GM12878 (cell line): ENCODE results near the gene FKRP. TPM values are rescaled to one million over a fixed set of nuclear protein-coding genes. Genes with fewer than 3 reads are reported as not detected.

Experiments
- ATAC-seq: fragments of 200-7000 bp; cut with Tn5 transposase; 3 replicates; pipeline ENCODE4 v1.9.1; 2020; ENCODE audit warnings: mild to moderate bottlenecking, moderate library complexity
- BruUV-seq: library from RNA; stranded (reverse); fragments of 400-500 nt; replicated peaks from 2 replicates; lab custom pipeline; 2021; lab: Mats Ljungman, UMichigan
- CTCF ChIA-PET: fragments of 300-600 bp; sonication (Branson Sonifier 250); formaldehyde crosslinking; extraction: SDS; loops from one replicate; lab custom pipeline; 2021; ENCODE audit warnings: inconsistent platforms; lab: Yijun Ruan, JAX
- POLR2A ChIA-PET: fragments of 350-600 bp; formaldehyde crosslinking; extraction: SDS; loops from one replicate; lab custom pipeline; 2021; ENCODE audit warnings: inconsistent platforms; lab: Charles Lee
- RAD21 ChIA-PET: fragments of 300-600 bp; sonication (Branson Sonifier 250); formaldehyde crosslinking; loops from one replicate; lab custom pipeline; 2023; ENCODE audit warnings: antibody characterized with exemption; ENCODE audit not compliant: unreplicated experiment; lab: Charles Lee
- SMC1A ChIA-PET: fragments of 300-600 bp; sonication (Branson Sonifier 250); formaldehyde crosslinking; loops from one replicate; lab custom pipeline; 2023; ENCODE audit not compliant: unreplicated experiment, uncharacterized antibody; lab: Charles Lee
- DNase-seq: peaks from one replicate; pipeline ENCODE4 v3.0.0-alpha.2; 2011; ENCODE audit warnings: low read depth, low spot score
- FAIRE-seq: peaks from 3 replicates; lab custom pipeline; 2011; peaks lifted over from hg19 to GRCh38; lab: Jason Lieb, UNC
- H2AFZ ChIP-seq: 2 replicates; pipeline ENCODE4 v1.6.0; 2011; ENCODE audit warnings: low read depth, low read length, control low read depth; ENCODE audit not compliant: control insufficient read depth
- H3K27ac ChIP-seq: 2 replicates; pipeline ENCODE4 v1.5.1; 2011; ENCODE audit warnings: control low read depth; ENCODE audit not compliant: control insufficient read depth, insufficient read depth
- H3K27me3 ChIP-seq, 2 experiments: replicated peaks in 1 of 2; 2 replicates each; pipeline versions ENCODE4 v1.6.0 to v1.6.1; 2011; ENCODE audit warnings: low read length in 1 of 2; ENCODE audit not compliant: control insufficient read depth in 2 of 2, insufficient read depth in 2 of 2
- H3K36me3 ChIP-seq, 2 experiments: 2 replicates each; pipeline ENCODE4 v1.5.1; 2011; ENCODE audit warnings: low read length in 1 of 2; ENCODE audit not compliant: control insufficient read depth in 2 of 2, insufficient read depth in 2 of 2
- H3K4me1 ChIP-seq: 2 replicates; pipeline ENCODE4 v1.6.1; 2011; ENCODE audit warnings: mild to moderate bottlenecking, low read length, moderate library complexity, mixed read lengths; ENCODE audit not compliant: control insufficient read depth, insufficient read depth
- H3K4me2 ChIP-seq: 2 replicates; pipeline ENCODE4 v1.6.0; 2011; ENCODE audit warnings: control low read depth; ENCODE audit not compliant: control insufficient read depth, insufficient read depth
- H3K4me3 ChIP-seq: fragments of 200-600 bp; sonication (generic); 2 replicates; pipeline ENCODE4 v1.5.1; 2016
- H3K79me2 ChIP-seq: 2 replicates; pipeline ENCODE4 v1.6.0; 2011; ENCODE audit warnings: low read length; ENCODE audit not compliant: control insufficient read depth, insufficient read depth
- H3K9ac ChIP-seq: 2 replicates; pipeline ENCODE4 v1.8.0; 2011; ENCODE audit warnings: low read length, control low read depth, mixed read lengths; ENCODE audit not compliant: control insufficient read depth, insufficient read depth
- H3K9me3 ChIP-seq: replicated peaks from 3 replicates; pipeline ENCODE4 v1.5.1; 2011; ENCODE audit warnings: mild to moderate bottlenecking, low read length; ENCODE audit not compliant: control insufficient read depth, insufficient read depth
- H4K20me1 ChIP-seq: 2 replicates; pipeline ENCODE4 v1.6.0; 2011; ENCODE audit not compliant: control insufficient read depth, insufficient read depth
- ATF3 ChIP-seq: IDR thresholded peaks from 2 replicates; pipeline ENCODE4 v1.6.1; 2011; ENCODE audit warnings: low read depth, mild to moderate bottlenecking, low read length, moderate library complexity, borderline replicate concordance; ENCODE audit errors: extremely low read depth
- BRCA1 ChIP-seq: IDR thresholded peaks from 2 replicates; pipeline ENCODE4 v1.6.1; 2011; ENCODE audit warnings: low read depth, low read length, improper control_type of control experiment
- CHD1 ChIP-seq: IDR thresholded peaks from 2 replicates; pipeline ENCODE4 v1.6.1; 2012; ENCODE audit warnings: low read depth, low read length, improper control_type of control experiment
- GATAD2B ChIP-seq: fragments of 450-650 bp; conservative IDR thresholded peaks from 2 replicates; pipeline ENCODE4 v1.6.1; 2017; ENCODE audit warnings: low read depth, mild to moderate bottlenecking, moderate library complexity
- IRF4 ChIP-seq: IDR thresholded peaks from 2 replicates; pipeline ENCODE4 v1.6.1; 2011; ENCODE audit warnings: low read depth, low read length
- IRF5 ChIP-seq: fragments of 450-650 bp; IDR thresholded peaks from 2 replicates; pipeline ENCODE4 v1.6.1; 2017; ENCODE audit warnings: borderline replicate concordance
- KDM1A ChIP-seq: fragments of 200-600 bp; sonication (generic); IDR thresholded peaks from 2 replicates; pipeline ENCODE4 v1.6.1; 2016; ENCODE audit warnings: borderline replicate concordance
- MLLT1 ChIP-seq: fragments of 450-650 bp; IDR thresholded peaks from 2 replicates; pipeline ENCODE4 v1.6.1; 2016; ENCODE audit warnings: mild to moderate bottlenecking
- POU2F2 ChIP-seq: IDR thresholded peaks from 3 replicates; pipeline ENCODE4 v1.6.1; 2011; ENCODE audit warnings: low read depth, mild to moderate bottlenecking, low read length, borderline replicate concordance
- RCOR1 ChIP-seq: conservative IDR thresholded peaks from 2 replicates; pipeline ENCODE4 v1.6.1; 2012; ENCODE audit warnings: low read depth, low read length, improper control_type of control experiment
- RELB ChIP-seq: fragments of 450-650 bp; IDR thresholded peaks from 2 replicates; pipeline ENCODE4 v1.6.1; 2017; ENCODE audit warnings: low read depth, mild to moderate bottlenecking, moderate library complexity
- SMARCA5 ChIP-seq: fragments of 450-650 bp; IDR thresholded peaks from 2 replicates; pipeline ENCODE4 v1.6.1; 2017; ENCODE audit warnings: mild to moderate bottlenecking
- YY1 ChIP-seq: IDR thresholded peaks from 2 replicates; pipeline ENCODE4 v1.6.1; 2011; ENCODE audit warnings: low read depth, mild to moderate bottlenecking, low read length
- ZBTB4 ChIP-seq: fragments of 450-650 bp; formaldehyde crosslinking; IDR thresholded peaks from 2 replicates; pipeline ENCODE4 v1.4.0; 2022; ENCODE audit warnings: mild to moderate bottlenecking, moderate library complexity
- WGBS: methylation state at CpG from one replicate; pipeline ENCODE4 v1.1.6; 2016; ENCODE audit warnings: low lambda C conversion rate; ENCODE audit not compliant: insufficient replicate concordance, insufficient coverage; ENCODE audit errors: missing lambda C conversion rate; 5-methylcytosine and 5-hydroxymethylcytosine counted together
- in situ Hi-C: fragments of 300-500 bp; cut with MboI; formaldehyde crosslinking; loops from 9 replicates; pipeline ENCODE4 v1.14.3; 2018; ENCODE audit warnings: mixed read lengths
- intact Hi-C: fragments of 100-400 bp; cut with micrococcal nuclease; formaldehyde crosslinking; loops from one replicate; pipeline ENCODE4 v1.14.2; 2022; ENCODE audit not compliant: unreplicated experiment
- polyA plus RNA-seq, 11 experiments: library from polyadenylated mRNA; depleted of rRNA in 4 of 11; unstranded in 6 of 11; stranded (reverse) in 5 of 11; fragments of >200 nt; fragmentation: Nextera tagmentation in 4 of 11; fragmentation: Illumina TruSeq in 1 of 11; extraction: Ambion mirVana in 4 of 11; extraction: Trizol in 1 of 11; gene quantifications; 1 replicate in 1 of 11; 2 replicates in 10 of 11; pipeline versions ENCODE4 v1.2.1 to v1.2.3, GENCODE V29; 2011 to 2016; ENCODE audit warnings: inconsistent platforms in 2 of 11, missing spikeins in 2 of 11, low read depth in 1 of 11
- total RNA-seq, 4 experiments: library from RNA; depleted of rRNA in 3 of 4; stranded (reverse); fragments of >200 nt in 3 of 4; fragmentation: Illumina TruSeq in 1 of 4; extraction: Trizol in 1 of 4; gene quantifications; 2 replicates each; pipeline versions ENCODE4 v1.2.1 to v1.2.3, GENCODE V29; 2013 to 2021

FKRP gene
- total and polyA plus RNA-seq, 10 of the 15 experiments (the other 5 are each of a cell fraction or from before 2014, with no cell fraction given): 1.3 to 14.1 (median 7.8) TPM

- intact Hi-C loops: no loop called here
- 79% methylated on average over 7 of the region's 7 CpGs for WGBS
- in situ Hi-C loops: no loop called here
- no peak for TF ChIP-seq YY1
- no peak for TF ChIP-seq GATAD2B
- TF ChIP-seq MLLT1: no peak
- TF ChIP-seq CHD1: no peak
- no peak for TF ChIP-seq POU2F2
- no peak for TF ChIP-seq IRF5
- no peak for TF ChIP-seq SMARCA5
- TF ChIP-seq RELB: no peak
- TF ChIP-seq ZBTB4 (CRISPR knock-in tag): no peak
- TF ChIP-seq BRCA1: no peak
- TF ChIP-seq RCOR1: no peak
- TF ChIP-seq IRF4: no peak
- TF ChIP-seq ATF3: no peak
- TF ChIP-seq KDM1A: no peak
Measured at GRCh38 chr19:46773018-46773399, 27.2 kb downstream of the FKRP start.

More at GRCh38 chr19:46773018-46773399, 27.2 kb downstream of the FKRP start:
- Histone ChIP-seq H4K20me1 (no peaks in the 10 kb centered on the region), H3K27ac (no peak overlapping the region), H3K79me2 (no peaks in the 10 kb centered on the region), H2AFZ (no peak overlapping the region), H3K36me3 (peaks cover 9 to 19% of the 10 kb centered on the region in 2 experiments), H3K27me3 (no peaks in the 10 kb centered on the region), H3K4me2 (no peak overlapping the region), H3K9me3 (no peaks in the 10 kb centered on the region), H3K4me3 (no peak overlapping the region), H3K4me1 (no peaks in the 10 kb centered on the region), H3K9ac (no peak overlapping the region)
- POLR2A ChIA-PET: no interaction called here
- no TSS peak for BruUV-seq
- DNase-seq (no peak), FAIRE-seq (no peak), ATAC-seq (no peak)
- CTCF ChIA-PET: interaction anchor here (0.7 to 2.4 kb wide), 3 partner anchors 12 to 68 kb away, joined by 3 to 12 read pairs (median 6); no protein-coding TSS in a partner anchor
- RAD21 ChIA-PET: no interaction called here
- SMC1A ChIA-PET: interaction anchor here (1.7 kb wide), 1 partner anchor 67 kb away, joined by 4 read pairs; no protein-coding TSS in a partner anchor
